Measurements from ENCODE around the gene DAGLA.

Gene DAGLA

DNA sequence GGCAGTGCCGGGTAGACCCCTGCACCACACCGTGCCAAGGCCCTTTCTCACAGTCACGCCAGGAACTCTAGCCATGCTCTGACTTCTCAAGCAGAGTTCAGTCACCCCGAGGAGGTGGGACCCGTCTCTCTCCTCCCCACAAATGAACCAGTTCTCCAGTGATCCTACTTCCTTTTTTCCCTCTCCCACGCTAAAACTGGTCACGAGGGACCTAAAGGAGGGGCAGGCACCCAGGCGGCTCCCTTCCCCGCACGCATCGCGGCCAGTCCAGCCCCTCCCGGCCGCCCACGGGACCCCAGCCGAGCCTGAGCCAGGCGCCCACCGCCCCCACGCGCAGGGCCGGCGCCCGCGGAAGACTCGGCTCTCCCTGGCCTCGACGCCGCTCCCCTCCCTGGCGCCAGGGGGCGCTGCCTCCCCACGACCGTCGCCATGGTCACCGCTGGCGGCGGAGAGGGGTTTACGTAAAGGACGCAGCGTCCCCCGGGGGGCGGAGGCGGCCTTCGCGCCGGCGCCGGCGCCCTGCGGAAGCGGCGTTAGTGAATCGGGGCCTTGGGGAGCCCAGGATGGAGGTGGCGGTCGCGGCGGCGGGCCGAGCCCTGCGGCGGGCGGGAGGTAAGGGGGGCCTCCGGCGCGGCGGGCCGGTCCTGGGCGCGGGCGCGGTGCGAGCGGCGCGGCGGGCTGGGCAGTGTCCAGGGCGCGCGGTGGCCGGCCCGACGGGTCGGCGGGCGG is at the start of gene DAGLA:
DAGLA (plus strand) TSS at position 499 of the 729 bp plus-strand sequence. CDS start 39,765 bp downstream, outside the sequence.
- Mint-ChIP-seq H3K36me3 (ENCODE audit: low read depth) (peaks cover 14% of the 10 kb centered on the region), H3K27ac (no peak within 1 kb of the TSS), H3K27me3 (peaks cover 17% of the 10 kb centered on the region), H3K4me3 (peak within 1 kb of the TSS; percentile 25), H3K4me1 (ENCODE audit: low read depth) (peaks cover 32% of the 10 kb centered on the region), H3K9me3 (no peaks in the 10 kb centered on the region)
- intact Hi-C loops (cut with micrococcal nuclease), result loop anchor here (1.0 to 5.0 kb wide), 3 partner anchors 8 to 52 kb away; no protein-coding TSS in a partner anchor

DNA sequence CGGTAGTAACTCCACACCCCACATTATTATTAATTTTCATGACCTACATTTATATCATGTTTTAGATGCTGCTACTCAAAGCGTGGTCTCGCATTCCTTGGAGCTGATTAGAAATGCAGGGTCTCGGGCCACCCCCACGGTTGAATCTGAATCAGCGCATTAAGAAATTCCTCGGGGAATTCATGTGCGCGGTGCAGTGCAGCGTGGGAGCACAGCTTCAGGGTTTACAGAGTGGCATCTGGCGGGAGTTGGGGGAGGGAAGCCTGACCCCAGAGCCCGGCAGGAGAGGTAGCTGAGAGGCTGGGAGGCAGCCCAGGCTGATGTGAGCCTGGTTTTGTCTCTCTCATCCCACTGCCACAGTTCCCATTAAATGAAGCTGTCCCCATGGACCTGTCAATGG is 48.1 kb upstream of the DAGLA start:
- intact Hi-C loops (cut with micrococcal nuclease), result no loop called here
- H3K9me3 Mint-ChIP-seq, result no peaks in the 10 kb centered on the region
- peaks cover 41% of the 10 kb centered on the region for H3K27me3 Mint-ChIP-seq
- no peak overlapping the region for H3K4me3 Mint-ChIP-seq
- H3K4me1 Mint-ChIP-seq (ENCODE audit: low read depth), result no peaks in the 10 kb centered on the region
- H3K36me3 Mint-ChIP-seq (ENCODE audit: low read depth), result no peaks in the 10 kb centered on the region
- no peak overlapping the region for H3K27ac Mint-ChIP-seq

DNA sequence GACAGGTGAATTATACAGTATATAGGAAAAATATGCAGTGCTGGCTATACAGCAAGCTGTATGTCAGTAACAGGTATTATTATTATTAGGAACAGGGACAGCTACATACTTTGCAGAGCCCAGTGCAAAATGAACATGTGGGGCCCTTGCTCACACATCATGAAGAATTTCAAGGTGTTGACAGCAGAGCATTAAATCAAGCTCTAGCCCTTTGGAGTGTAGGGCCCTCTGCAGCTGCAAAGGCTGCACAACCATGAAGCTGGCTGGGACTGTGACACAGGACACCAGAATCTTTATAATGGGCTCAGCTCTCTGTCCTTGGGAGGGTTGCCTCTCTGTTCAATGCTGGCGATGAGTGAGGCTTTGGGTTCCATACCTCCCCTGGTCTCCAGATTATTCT is 44.9 kb upstream of the DAGLA start:
- no peak overlapping the region for H3K4me3 Mint-ChIP-seq
- no peaks in the 10 kb centered on the region for H3K4me1 Mint-ChIP-seq (ENCODE audit: low read depth)
- H3K9me3 Mint-ChIP-seq, result no peaks in the 10 kb centered on the region
- no peak overlapping the region for H3K27ac Mint-ChIP-seq
- intact Hi-C loops (cut with micrococcal nuclease), result no loop called here
- peaks cover 26% of the 10 kb centered on the region for H3K27me3 Mint-ChIP-seq
- no peaks in the 10 kb centered on the region for H3K36me3 Mint-ChIP-seq (ENCODE audit: low read depth)

DNA sequence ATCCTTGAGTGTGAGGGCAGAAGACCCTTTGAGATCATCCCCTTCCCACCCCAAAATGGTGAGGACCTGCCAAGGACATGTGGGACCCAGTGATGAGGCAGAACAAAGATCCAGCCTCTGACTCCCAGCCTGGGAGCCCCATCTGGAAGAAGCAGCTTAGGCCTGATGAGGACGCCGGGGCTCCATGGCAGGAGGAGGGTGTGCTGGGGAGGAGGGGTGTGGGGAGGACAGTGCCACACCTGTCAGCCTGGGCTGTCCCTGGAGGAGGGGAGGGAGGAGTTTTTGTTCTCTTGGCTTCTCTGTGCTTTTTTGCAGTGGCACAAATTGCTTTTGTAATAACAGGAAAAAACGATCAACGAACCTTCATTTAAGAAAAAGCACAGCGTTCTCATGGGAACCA is 44.4 kb upstream of the DAGLA start:
- intact Hi-C loops (cut with micrococcal nuclease), result no loop called here
- Mint-ChIP-seq H3K4me3 (no peak overlapping the region), H3K4me1 (ENCODE audit: low read depth) (no peaks in the 10 kb centered on the region), H3K36me3 (ENCODE audit: low read depth) (no peaks in the 10 kb centered on the region), H3K9me3 (no peaks in the 10 kb centered on the region), H3K27me3 (peaks cover 26% of the 10 kb centered on the region), H3K27ac (no peak overlapping the region)

- no peaks in the 10 kb centered on the region for H3K4me1 Mint-ChIP-seq (ENCODE audit: low read depth)
- no peaks in the 10 kb centered on the region for H3K9me3 Mint-ChIP-seq
- peaks cover 31% of the 10 kb centered on the region for H3K27me3 Mint-ChIP-seq
- intact Hi-C loops (cut with micrococcal nuclease), result no loop called here
- no peak overlapping the region for H3K27ac Mint-ChIP-seq
- H3K4me3 Mint-ChIP-seq, result no peak overlapping the region
- H3K36me3 Mint-ChIP-seq (ENCODE audit: low read depth), result no peaks in the 10 kb centered on the region
Measured at GRCh38 chr11:61636676-61637075, 43.5 kb upstream of the DAGLA start.

GRCh38 chr11:61637277-61637676 is 42.9 kb upstream of the DAGLA start:
- intact Hi-C loops (cut with micrococcal nuclease), result no loop called here
- no peak overlapping the region for H3K4me3 Mint-ChIP-seq
- H3K4me1 Mint-ChIP-seq (ENCODE audit: low read depth), result no peaks in the 10 kb centered on the region
- H3K36me3 Mint-ChIP-seq (ENCODE audit: low read depth), result no peaks in the 10 kb centered on the region
- no peak overlapping the region for H3K27ac Mint-ChIP-seq
- H3K9me3 Mint-ChIP-seq, result no peaks in the 10 kb centered on the region
- H3K27me3 Mint-ChIP-seq, result peaks cover 31% of the 10 kb centered on the region

GRCh38 chr11:61639816-61640443 is 40.3 kb upstream of the DAGLA start:
- intact Hi-C loops (cut with micrococcal nuclease), result no loop called here
- Mint-ChIP-seq H3K27ac (no peak overlapping the region), H3K9me3 (no peaks in the 10 kb centered on the region), H3K27me3 (peaks cover 39% of the 10 kb centered on the region), H3K4me3 (no peak overlapping the region), H3K4me1 (ENCODE audit: low read depth) (peaks cover 1% of the 10 kb centered on the region), H3K36me3 (ENCODE audit: low read depth) (no peaks in the 10 kb centered on the region)

GRCh38 chr11:61642162-61642561 is 38.0 kb upstream of the DAGLA start:
- intact Hi-C loops (cut with micrococcal nuclease), result no loop called here
- Mint-ChIP-seq H3K27me3 (peaks cover 24% of the 10 kb centered on the region), H3K4me1 (ENCODE audit: low read depth) (peaks cover 12% of the 10 kb centered on the region), H3K27ac (no peak overlapping the region), H3K36me3 (ENCODE audit: low read depth) (no peaks in the 10 kb centered on the region), H3K4me3 (no peak overlapping the region), H3K9me3 (no peaks in the 10 kb centered on the region)

DNA sequence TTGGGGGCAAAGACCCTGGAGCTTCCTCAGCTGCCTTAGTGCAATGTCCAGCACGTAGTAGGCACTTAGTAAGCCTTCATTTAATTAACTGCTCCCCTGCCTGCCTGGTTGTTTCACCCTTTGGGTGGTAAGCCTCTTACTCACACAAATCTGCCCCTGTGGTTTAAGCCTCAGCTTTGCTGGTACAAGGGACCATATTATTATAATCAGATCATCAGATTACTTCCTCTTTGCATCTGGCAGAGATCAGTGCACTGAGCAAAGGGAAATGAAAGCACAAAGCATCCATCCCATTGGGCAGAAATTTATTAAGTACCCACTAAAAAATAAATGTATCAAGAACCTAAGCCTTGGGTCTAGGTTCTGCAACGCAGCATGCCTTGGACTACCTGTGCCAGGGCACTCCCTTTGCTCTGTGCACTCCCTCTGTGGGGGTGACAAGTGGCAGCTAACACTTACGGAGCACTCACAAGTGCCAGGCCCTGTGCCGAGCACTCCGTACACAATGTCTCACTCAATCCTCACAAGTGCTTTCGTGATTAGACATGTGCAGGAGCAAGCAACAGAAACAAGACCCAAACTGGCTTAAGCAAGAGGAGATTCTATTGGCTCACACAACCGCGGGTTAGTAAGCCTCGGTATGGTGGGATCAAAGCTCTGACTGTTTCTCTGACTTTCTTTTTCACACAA is 34.9 kb upstream of the DAGLA start:
- peaks cover 14% of the 10 kb centered on the region for H3K27me3 Mint-ChIP-seq
- no peaks in the 10 kb centered on the region for H3K9me3 Mint-ChIP-seq
- H3K27ac Mint-ChIP-seq, result no peak overlapping the region
- H3K4me3 Mint-ChIP-seq, result no peak overlapping the region
- no peaks in the 10 kb centered on the region for H3K36me3 Mint-ChIP-seq (ENCODE audit: low read depth)
- intact Hi-C loops (cut with micrococcal nuclease), result no loop called here
- peaks cover 12% of the 10 kb centered on the region for H3K4me1 Mint-ChIP-seq (ENCODE audit: low read depth)

GRCh38 chr11:61647529-61647928 is 32.7 kb upstream of the DAGLA start:
- H3K27ac Mint-ChIP-seq, result no peak overlapping the region
- H3K4me3 Mint-ChIP-seq, result no peak overlapping the region
- no peaks in the 10 kb centered on the region for H3K36me3 Mint-ChIP-seq (ENCODE audit: low read depth)
- H3K4me1 Mint-ChIP-seq (ENCODE audit: low read depth), result peaks cover 12% of the 10 kb centered on the region
- H3K27me3 Mint-ChIP-seq, result peaks cover 9% of the 10 kb centered on the region
- intact Hi-C loops (cut with micrococcal nuclease), result no loop called here
- no peaks in the 10 kb centered on the region for H3K9me3 Mint-ChIP-seq

GRCh38 chr11:61650781-61651571 is 29.2 kb upstream of the DAGLA start:
- Mint-ChIP-seq H3K9me3 (no peaks in the 10 kb centered on the region), H3K27ac (no peak overlapping the region), H3K27me3 (no peaks in the 10 kb centered on the region), H3K36me3 (ENCODE audit: low read depth) (no peaks in the 10 kb centered on the region), H3K4me1 (ENCODE audit: low read depth) (peaks cover 20% of the 10 kb centered on the region), H3K4me3 (no peak overlapping the region)
- intact Hi-C loops (cut with micrococcal nuclease), result no loop called here

- Mint-ChIP-seq H3K9me3 (no peaks in the 10 kb centered on the region), H3K27ac (no peak overlapping the region), H3K4me3 (no peak overlapping the region), H3K4me1 (ENCODE audit: low read depth) (peaks cover 24% of the 10 kb centered on the region), H3K27me3 (no peaks in the 10 kb centered on the region), H3K36me3 (ENCODE audit: low read depth) (no peaks in the 10 kb centered on the region)
- intact Hi-C loops (cut with micrococcal nuclease), result no loop called here
Measured at GRCh38 chr11:61652135-61652534, 28.1 kb upstream of the DAGLA start.

DNA sequence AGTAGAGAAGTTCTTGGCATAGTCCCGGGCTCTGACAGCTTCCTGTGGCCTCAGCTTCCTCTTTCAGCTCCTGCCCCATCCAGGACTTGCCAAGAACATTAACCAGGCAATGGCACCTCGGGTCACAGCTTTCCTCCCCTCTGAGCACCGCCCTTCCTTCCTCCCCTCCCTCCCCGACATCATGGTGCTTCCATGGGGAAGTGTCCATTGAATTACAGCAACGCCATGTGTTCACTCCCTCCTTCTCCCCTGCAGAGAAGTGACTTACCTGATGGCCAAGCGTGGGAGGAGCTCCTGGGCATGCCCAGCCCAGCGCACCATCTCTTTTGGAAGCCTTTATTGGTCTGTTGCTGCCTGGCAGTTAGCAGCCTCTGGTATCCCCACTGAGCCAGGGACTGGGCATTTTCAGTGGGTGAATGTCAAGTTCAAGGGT is 25.8 kb upstream of the DAGLA start:
- H3K4me1 Mint-ChIP-seq (ENCODE audit: low read depth), result peaks cover 24% of the 10 kb centered on the region
- H3K27ac Mint-ChIP-seq, result peak overlapping the region; percentile 73
- peak overlapping the region; percentile 26 for H3K4me3 Mint-ChIP-seq
- H3K36me3 Mint-ChIP-seq (ENCODE audit: low read depth), result no peaks in the 10 kb centered on the region
- no peaks in the 10 kb centered on the region for H3K27me3 Mint-ChIP-seq
- intact Hi-C loops (cut with micrococcal nuclease), result no loop called here
- H3K9me3 Mint-ChIP-seq, result no peaks in the 10 kb centered on the region

Measured in dendritic cell treated with granulocyte-macrophage colony-stimulating factor and Interleukin-4, amounts not matched to agents 40 ng/mL and 50 ng/mL, for 4 days (primary cell).